Activated CD8-positive, alpha-beta memory T cell treated with anti-CD3 and anti-CD28 coated beads for 4 hours (primary cell): ENCODE data around the gene TWIST1.

ENCODE experiments used
- DNase-seq, 2 donors: peaks; one replicate each; pipeline ENCODE4 v3.0.0-alpha.2; 2020; ENCODE audit warnings: low read depth in 2 of 2

TWIST1 gene

GRCh38 chr7:19095353-19095860, 22.0 kb downstream of the TWIST1 start:
- DNase-seq: no peak

- DNase-seq: no peak
Observed at GRCh38 chr7:19094598-19095352, 22.7 kb downstream of the TWIST1 start.

GRCh38 chr7:19094138-19094537, 23.3 kb downstream of the TWIST1 start:
- no peak for DNase-seq

- DNase-seq: no peak
Observed at GRCh38 chr7:19091550-19092200, 25.8 kb downstream of the TWIST1 start.

GRCh38 chr7:19090526-19090925, 26.9 kb downstream of the TWIST1 start:
- no peak for DNase-seq

- no peak for DNase-seq
Observed at GRCh38 chr7:19089797-19090196, 27.6 kb downstream of the TWIST1 start.

- no peak for DNase-seq
Observed at GRCh38 chr7:19089378-19089777, 28.1 kb downstream of the TWIST1 start.

- no peak for DNase-seq
Observed at GRCh38 chr7:19080093-19080492, 37.3 kb downstream of the TWIST1 start.

GRCh38 chr7:19079066-19079465, 38.4 kb downstream of the TWIST1 start:
- DNase-seq: no peak

- DNase-seq: no peak
Observed at GRCh38 chr7:19069842-19070241, 47.6 kb downstream of the TWIST1 start.

GRCh38 chr7:19066170-19066569, 51.3 kb downstream of the TWIST1 start:
- no peak for DNase-seq
